ENCODE results near the gene NTM.

The NTM gene

DNA sequence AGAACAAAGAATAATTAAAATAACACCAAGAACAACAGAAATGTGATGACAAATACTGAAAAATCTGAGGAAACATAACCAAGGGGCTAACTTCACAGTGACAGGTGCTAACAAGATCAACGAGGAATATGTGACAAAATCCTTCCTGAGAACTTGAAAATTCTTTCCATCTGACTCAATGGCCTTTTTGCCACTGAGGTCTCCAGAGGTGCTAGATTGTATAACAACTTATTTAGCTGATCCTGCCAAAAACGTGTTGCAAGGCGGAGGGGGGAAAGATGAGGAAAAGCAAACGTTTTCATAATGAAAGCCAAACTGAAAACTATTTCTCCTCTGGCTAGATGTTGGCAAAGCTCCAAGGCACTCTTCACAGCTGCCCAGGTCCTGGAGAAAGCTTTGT lies 364.5 kb downstream of the NTM start:
- no peak for DNase-seq (ENCODE audit: low spot score)
- TF ChIP-seq, protein P1, sequence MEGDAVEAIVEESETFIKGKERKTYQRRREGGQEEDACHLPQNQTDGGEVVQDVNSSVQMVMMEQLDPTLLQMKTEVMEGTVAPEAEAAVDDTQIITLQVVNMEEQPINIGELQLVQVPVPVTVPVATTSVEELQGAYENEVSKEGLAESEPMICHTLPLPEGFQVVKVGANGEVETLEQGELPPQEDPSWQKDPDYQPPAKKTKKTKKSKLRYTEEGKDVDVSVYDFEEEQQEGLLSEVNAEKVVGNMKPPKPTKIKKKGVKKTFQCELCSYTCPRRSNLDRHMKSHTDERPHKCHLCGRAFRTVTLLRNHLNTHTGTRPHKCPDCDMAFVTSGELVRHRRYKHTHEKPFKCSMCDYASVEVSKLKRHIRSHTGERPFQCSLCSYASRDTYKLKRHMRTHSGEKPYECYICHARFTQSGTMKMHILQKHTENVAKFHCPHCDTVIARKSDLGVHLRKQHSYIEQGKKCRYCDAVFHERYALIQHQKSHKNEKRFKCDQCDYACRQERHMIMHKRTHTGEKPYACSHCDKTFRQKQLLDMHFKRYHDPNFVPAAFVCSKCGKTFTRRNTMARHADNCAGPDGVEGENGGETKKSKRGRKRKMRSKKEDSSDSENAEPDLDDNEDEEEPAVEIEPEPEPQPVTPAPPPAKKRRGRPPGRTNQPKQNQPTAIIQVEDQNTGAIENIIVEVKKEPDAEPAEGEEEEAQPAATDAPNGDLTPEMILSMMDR (IDR thresholded peaks at IDR 0.05; ENCODE audit: extremely low read depth, missing control alignments): no peak

DNA sequence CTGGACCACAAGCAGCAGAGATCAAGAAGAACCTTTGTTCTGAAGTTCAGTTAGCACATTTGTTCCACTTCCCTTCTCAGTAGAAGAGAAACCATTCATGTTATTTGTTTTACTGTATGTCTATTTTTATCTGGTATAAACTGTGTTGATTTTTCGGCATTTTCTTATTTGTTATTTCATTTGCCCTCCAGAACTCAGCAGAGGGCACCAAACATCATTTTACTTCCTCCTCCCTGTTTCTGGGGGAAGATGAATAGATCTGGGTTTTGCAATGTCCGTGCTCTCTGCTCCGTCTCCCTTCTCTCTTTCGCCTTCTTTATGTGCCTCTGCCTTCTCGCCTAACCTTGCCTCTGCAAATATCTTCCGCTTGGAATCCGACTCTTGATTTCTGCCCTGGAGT lies 366.9 kb downstream of the NTM start:
- no peak for DNase-seq (ENCODE audit: low spot score)

DNA sequence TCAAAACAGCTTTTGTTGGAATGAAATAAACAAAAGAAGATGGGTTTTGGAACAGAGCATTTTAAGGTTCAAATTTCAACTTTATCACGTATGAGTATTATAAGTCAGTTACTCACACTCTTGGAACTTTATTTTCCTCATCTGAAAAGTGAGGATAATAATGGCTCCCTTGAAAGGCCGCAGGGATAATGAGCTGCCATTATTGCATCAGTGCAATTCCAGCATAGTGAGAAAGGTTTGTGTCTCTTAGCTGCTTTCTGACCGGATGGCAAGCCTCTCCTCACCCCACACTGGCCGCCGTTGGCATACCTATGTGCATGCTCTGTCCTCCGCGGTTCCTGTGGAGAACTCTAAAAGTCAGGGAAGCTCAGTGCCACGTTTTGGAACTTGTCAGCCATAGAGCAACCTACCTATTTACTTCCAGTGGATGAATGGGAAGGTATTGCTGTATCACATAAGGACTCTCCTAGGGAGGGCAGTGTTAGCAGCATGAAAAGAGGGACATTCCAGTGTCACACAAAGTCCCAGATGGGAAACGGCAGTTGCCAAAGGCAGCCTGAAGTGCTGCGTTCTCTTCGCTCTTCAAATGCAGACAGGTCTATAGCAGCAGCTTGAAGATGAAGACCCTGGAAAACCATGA lies 368.9 kb downstream of the NTM start:
- DNase-seq (ENCODE audit: low spot score): no peak

More for the DNA sequence above, 366.9 kb downstream of the NTM start:
- TF ChIP-seq, protein P1 (IDR thresholded peaks at IDR 0.05; ENCODE audit: extremely low read depth, missing control alignments): no peak

DNA sequence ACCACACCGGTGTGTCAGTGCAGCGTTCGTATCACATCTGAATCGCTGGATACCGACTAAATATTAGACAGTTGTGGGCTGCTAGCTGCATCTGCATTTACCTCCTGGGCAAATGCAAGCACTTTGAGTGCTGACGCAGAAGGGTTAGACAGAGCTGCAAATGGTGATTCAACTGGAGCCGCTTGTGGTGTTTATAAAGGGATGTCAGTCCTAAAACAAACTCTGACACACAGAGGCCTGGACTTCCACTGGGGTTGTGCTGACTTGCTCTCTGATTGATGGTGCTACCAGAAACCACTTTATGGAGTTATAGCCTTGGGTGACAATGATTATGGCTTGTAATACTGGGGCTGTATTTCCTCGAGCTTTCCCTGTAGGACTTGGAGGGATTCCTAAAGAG lies 374.4 kb downstream of the NTM start:
- DNase-seq (ENCODE audit: low spot score): no peak

More for the DNA sequence above, 368.9 kb downstream of the NTM start:
- TF ChIP-seq, protein P1 (IDR thresholded peaks at IDR 0.05; ENCODE audit: extremely low read depth, missing control alignments): no peak

DNA sequence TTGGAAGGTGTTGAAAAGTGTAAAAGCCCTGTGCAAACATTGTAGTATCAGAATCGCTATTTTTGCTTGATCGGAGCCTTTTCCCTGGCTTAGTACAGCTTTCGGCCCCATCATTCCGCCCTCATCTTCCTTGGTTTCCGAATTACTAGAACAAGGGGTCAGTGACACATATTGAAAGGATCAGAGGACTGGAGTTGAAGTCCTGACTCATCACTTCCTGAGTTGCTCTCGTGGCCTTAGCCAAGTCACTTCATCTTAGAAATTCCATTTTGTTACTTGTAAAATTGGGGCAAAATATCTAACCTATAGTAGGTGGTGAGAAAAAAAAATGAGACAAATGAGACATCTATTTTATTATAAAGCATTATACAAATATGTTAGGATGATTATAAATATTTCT lies 375.0 kb downstream of the NTM start:
- TF ChIP-seq, protein P1 (IDR thresholded peaks at IDR 0.05; ENCODE audit: extremely low read depth, missing control alignments): no peak
- DNase-seq (ENCODE audit: low spot score): no peak

More for the DNA sequence above, 374.4 kb downstream of the NTM start:
- TF ChIP-seq, protein P1 (IDR thresholded peaks at IDR 0.05; ENCODE audit: extremely low read depth, missing control alignments): no peak

DNA sequence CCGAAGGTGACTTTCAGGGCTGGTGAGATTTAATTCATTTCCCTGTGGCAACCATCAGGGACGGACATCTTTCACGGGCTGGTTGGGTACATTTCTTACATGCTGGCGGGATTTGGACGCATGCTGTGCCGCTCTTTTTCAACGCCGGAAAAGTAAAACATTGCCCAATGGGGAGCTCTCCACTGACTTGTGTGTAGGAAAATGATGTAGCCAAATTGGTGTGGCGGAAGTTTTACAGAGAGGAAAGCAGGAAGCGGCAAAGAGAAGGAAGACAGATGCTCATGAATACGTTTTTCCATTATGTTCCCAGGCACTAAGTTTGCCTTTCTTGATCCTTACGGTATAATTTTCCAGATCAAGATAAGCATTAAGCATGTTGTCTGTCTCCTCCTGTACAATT lies 375.8 kb downstream of the NTM start:
- TF ChIP-seq, protein P1 (IDR thresholded peaks at IDR 0.05; ENCODE audit: extremely low read depth, missing control alignments): no peak
- DNase-seq (ENCODE audit: low spot score): no peak

DNA sequence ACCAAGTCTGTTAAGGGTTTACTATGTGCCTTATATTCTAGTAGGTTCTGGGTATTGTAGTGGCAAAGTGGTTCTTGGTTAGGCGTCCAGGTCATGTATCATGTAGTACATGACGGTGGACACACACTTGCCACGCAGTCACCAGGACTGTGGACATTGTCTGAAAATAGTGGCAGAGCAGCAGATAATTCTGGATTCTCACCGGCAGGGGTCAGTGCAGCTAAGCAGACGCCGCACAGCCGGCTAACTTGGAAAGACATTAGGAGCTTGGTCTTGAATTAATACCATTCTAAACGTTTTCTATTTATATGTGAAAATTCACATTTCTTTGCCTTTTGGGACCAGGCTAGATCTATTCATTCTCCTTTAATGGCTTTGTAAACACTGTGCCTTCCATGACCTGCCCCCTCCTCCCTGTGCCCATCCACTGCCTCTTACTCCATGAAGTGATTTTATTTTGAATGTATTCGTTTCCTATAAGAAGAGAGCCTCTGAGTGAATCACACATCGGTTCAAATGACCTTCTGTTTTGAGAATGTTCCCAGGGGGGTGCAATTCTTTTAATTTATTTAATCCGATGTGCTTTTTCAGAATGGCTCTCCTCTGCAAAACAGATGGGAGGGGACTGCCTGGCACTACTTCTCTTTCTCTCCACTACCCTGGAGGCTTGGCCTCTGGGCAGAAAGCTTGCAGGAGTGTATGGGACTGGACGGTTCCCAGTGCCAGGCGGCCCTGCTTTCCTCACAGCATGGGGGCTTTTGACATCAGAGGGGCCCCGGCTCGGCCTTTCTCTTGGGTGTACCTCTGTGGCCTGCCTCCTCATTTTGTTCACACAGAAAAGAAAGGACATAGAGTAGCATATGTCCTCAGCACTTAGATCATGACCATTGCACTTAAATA lies 378.0 kb downstream of the NTM start:
- peak; percentile 57 for DNase-seq (ENCODE audit: low spot score)

More for the DNA sequence above, 378.0 kb downstream of the NTM start:
- TF ChIP-seq, protein P1 (IDR thresholded peaks at IDR 0.05; ENCODE audit: extremely low read depth, missing control alignments): peak; percentile 75
